GM12873 (cell line): ENCODE measurements around the gene RBL2.

Experiments
- TF ChIP-seq, protein P1 (sequence below): IDR thresholded peaks from 2 replicates; pipeline ENCODE4 v1.5.1; 2012; ENCODE audit warnings: low read depth, mild to moderate bottlenecking, moderate library complexity, low read length, control low read depth; ENCODE audit not compliant: insufficient read depth; ENCODE audit errors: missing control alignments

Gene RBL2

DNA sequence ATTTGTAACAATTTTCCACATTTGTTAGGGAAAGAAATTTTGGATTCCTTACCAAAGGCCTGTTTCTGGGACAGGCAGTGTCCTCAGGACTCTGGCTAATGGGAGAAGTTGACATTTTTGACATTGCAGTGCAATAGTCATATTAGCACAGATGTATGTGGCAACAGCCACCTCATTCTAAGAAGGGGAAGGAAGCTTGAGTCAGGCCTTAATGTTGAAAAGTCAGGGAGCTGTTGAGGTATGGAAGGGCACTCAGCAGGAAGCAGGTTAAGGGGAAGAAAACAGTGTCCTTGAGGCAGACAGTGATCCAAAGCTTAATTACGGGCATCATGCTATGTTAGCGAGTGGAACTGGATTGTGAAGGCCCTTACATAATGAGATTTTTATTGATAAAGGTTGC lies 47.9 kb downstream of the RBL2 start:
- TF ChIP-seq, protein P1, sequence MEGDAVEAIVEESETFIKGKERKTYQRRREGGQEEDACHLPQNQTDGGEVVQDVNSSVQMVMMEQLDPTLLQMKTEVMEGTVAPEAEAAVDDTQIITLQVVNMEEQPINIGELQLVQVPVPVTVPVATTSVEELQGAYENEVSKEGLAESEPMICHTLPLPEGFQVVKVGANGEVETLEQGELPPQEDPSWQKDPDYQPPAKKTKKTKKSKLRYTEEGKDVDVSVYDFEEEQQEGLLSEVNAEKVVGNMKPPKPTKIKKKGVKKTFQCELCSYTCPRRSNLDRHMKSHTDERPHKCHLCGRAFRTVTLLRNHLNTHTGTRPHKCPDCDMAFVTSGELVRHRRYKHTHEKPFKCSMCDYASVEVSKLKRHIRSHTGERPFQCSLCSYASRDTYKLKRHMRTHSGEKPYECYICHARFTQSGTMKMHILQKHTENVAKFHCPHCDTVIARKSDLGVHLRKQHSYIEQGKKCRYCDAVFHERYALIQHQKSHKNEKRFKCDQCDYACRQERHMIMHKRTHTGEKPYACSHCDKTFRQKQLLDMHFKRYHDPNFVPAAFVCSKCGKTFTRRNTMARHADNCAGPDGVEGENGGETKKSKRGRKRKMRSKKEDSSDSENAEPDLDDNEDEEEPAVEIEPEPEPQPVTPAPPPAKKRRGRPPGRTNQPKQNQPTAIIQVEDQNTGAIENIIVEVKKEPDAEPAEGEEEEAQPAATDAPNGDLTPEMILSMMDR = no peak

DNA sequence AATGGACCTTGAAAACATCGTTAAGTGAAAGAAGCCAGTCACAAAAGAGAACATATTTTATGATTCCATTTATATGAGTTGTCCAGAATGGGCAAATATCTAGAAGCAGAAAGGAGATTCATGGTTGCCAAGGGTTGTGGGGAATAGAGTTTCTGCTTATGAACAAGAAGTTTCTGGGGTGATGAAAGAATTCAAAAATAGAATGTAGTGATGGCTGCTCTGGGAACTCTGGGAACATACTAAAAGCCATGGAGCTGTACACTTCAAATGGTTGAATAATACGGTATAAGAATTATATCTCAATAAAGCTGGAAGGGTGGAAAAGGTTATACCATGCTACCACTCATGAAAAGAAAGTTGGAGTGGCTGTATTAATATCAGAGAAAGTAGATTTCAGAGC lies 50.3 kb downstream of the RBL2 start:
- TF ChIP-seq, protein P1 = no peak

DNA sequence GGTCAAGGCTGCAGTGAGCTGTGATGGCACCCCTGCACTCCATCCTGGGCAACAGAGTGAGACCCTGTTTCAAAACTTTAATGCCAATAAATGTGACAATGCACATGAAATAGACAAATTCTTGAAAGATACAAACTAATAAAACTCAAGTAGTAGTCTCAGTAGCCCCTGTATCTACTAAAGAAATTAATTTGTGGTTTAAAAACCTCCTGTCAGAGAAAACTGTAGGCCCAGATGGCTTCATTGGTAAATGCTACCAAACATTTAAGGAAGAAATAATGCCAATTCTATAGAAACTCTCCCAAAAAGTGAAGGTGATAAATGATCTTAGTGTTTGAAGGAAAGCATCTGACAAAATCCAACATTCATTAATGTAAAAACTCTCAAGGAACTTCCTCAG lies 52.0 kb downstream of the RBL2 start:
- TF ChIP-seq, protein P1 = no peak

DNA sequence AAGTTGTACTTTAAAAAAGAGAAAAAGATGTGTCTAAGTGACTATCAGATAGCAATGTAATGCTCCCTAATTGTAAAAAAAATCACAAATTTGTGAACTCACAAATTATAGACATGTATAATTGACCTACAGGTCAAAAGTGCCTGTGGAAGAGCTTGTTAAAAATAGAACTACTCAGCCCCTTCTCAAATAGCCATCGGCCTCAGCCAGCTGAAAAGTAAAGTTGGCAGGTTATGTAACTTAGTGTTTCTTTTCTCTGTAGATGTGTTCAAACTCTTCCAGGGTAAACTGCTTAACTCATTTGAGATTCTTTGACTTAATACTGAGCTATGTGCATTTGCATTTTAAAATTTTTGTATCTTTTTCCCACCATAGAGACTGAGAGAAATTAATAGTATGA lies 55.5 kb downstream of the RBL2 start:
- TF ChIP-seq, protein P1 = no peak

DNA sequence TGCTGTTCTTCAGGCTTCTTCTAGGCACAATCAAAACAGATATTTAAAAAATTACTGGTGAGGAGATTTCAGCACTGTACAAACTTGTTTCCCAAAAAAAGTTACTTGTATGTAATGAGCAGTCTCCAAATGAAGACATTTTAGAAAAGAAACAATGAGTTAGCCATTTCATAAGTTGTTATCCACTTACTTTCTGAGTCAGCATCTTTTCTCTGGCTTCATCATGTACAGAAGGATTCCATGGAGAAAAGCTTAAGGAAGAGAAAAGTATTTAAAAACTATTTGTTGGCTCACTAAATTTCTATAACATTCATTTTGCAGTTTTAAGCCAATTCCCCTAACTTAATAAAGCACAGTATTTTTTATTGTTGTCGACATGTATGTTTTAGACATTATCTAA lies 58.2 kb downstream of the RBL2 start:
- TF ChIP-seq, protein P1 = no peak

DNA sequence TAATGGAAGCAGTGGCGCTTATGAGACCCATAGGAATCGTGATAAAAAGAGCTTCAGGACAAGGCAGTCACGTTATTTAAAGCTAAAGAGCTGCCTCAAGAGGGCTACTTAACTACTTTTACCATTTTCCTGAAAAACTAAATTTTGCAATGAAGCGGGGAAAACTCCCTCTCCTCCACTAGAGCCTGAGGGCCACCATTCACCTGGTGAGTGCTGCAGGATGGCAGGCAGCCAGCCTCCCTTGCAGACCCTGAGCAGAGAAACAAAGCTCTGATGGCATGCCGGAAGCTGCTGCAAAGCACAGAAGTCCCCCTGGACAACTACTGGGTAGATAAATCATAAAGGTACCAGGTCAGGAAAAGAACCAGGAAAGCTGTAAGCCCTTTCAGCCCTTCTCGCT lies 60.4 kb downstream of the RBL2 start:
- TF ChIP-seq, protein P1 = no peak

DNA sequence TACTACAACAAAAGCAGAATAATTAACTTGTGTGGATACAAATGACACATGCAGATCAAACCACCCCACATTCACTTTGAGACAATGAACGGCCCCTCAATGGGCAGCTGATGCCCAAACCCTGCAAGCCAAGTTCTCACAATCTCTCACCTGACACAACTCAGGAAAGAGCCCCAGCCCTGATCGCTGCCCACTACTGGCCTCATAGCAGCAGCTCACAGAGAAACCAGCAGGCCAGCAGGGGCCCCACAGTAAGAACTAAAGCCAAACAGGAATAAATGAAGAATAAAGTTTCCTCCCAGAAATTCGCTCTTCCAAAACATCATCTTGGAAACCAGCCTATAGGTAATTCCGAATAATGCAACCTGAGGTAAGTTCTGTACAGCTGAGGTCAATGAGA lies 61.1 kb downstream of the RBL2 start:
- TF ChIP-seq, protein P1 = peak; percentile 6

DNA sequence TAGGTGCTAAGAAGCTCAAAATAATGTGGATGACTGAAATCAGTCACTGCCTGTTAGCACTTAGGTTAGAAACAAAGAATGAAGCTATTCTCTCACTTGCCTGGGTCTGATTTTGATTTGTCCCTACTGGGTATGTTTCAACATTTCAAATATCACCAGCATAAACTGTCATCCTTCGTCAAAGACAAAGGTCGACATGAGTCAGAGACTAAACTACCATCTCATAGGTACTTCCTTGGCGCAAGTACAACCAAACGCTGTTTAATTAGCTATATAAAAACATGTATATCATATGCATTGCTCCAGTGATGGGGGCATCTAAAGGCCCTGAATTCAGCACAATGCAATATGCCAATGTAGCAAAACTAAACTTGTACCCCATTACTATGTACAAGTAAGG lies 64.7 kb downstream of the RBL2 start:
- TF ChIP-seq, protein P1 = no peak
